K562 (cell line): ENCODE measurements around the gene FBXW12. TPM values are rescaled to one million over a fixed set of nuclear protein-coding genes. Genes with fewer than 3 reads are reported as not detected.

Source experiments
- BDP1 ChIP-seq: IDR thresholded peaks from 3 replicates; pipeline ENCODE4 v1.6.1; 2011; ENCODE audit not compliant: insufficient read length, insufficient read depth
- MYBL2 ChIP-seq, 2 experiments: fragments of 450-650 bp in 1 of 2; sonication (generic) in 1 of 2; formaldehyde crosslinking in 1 of 2; IDR thresholded peaks; 2 replicates each; pipeline versions ENCODE4 v1.6.1 to v1.8.1; 2017 to 2022; ENCODE audit warnings: borderline replicate concordance in 1 of 2, inconsistent platforms in 1 of 2, low read depth in 1 of 2, mild to moderate bottlenecking in 1 of 2, missing genetic modification reagents in 1 of 2, moderate library complexity in 1 of 2
- NCOR1 ChIP-seq: fragments of 450-650 bp; IDR thresholded peaks from 2 replicates; pipeline ENCODE4 v1.6.1; 2016; ENCODE audit warnings: mild to moderate bottlenecking, moderate library complexity
- PHF20 ChIP-seq: fragments of 450-650 bp; IDR thresholded peaks from 2 replicates; pipeline ENCODE4 v1.6.1; 2018; ENCODE audit not compliant: partially characterized antibody
- SIN3B ChIP-seq: fragments of 450-650 bp; IDR thresholded peaks from 2 replicates; pipeline ENCODE4 v1.6.1; 2017; ENCODE audit warnings: low read depth, mild to moderate bottlenecking, moderate library complexity
- TAF9B ChIP-seq: fragments of 450-650 bp; IDR thresholded peaks from 2 replicates; pipeline ENCODE4 v1.6.1; 2018; ENCODE audit warnings: mild to moderate bottlenecking; ENCODE audit not compliant: partially characterized antibody
- TCFL5 ChIP-seq: fragments of 250-450 bp; sonication (Bioruptor Pico); conservative IDR thresholded peaks from 2 replicates; pipeline ENCODE4 v1.6.1; 2021; ENCODE audit warnings: mild to moderate bottlenecking, moderate library complexity, matching md5 sums
- ZBTB17 ChIP-seq: fragments of 450-650 bp; formaldehyde crosslinking; IDR thresholded peaks from 2 replicates; pipeline ENCODE4 v1.4.0; 2020; ENCODE audit warnings: mild to moderate bottlenecking
- ZNF140 ChIP-seq: fragments of 250-450 bp; sonication (Bioruptor Pico); IDR thresholded peaks from 2 replicates; pipeline ENCODE4 v1.8.0; 2021; ENCODE audit warnings: moderate library complexity, mild to moderate bottlenecking, inconsistent platforms
- polyA plus RNA-seq, 8 experiments: library from polyadenylated mRNA; depleted of rRNA in 4 of 8; stranded (reverse) in 5 of 8; unstranded in 3 of 8; fragments of >200 nt; fragmentation: Nextera tagmentation in 2 of 8; fragmentation: Illumina TruSeq in 1 of 8; extraction: Ambion mirVana in 2 of 8; extraction: Trizol in 1 of 8; gene quantifications; 2 replicates each; pipeline versions ENCODE4 v1.2.1 to v1.2.3, GENCODE V29; 2011 to 2014; ENCODE audit warnings: inconsistent platforms in 1 of 8, missing spikeins in 1 of 8
- total RNA-seq, 7 experiments: library from RNA; depleted of rRNA in 6 of 7; stranded (reverse); fragments of >200 nt in 6 of 7; fragmentation: Illumina TruSeq in 2 of 7; extraction: Trizol in 2 of 7; gene quantifications; 2 replicates each; pipeline versions ENCODE4 v1.2.1 to v1.2.3, GENCODE V29; 2011 to 2021; ENCODE audit warnings: low replicate concordance in 1 of 7
- TF ChIP-seq, protein P1 (sequence below): fragments of 250-450 bp; sonication (Bioruptor Pico); IDR thresholded peaks from 2 replicates; pipeline ENCODE4 v1.4.0; 2020; ENCODE audit warnings: mild to moderate bottlenecking, moderate library complexity, borderline replicate concordance

FBXW12 gene
- total and polyA plus RNA-seq, 9 of the 15 experiments (the other 6 are each of a cell fraction or from before 2014, with no cell fraction given): 0.04 to 0.07 (median 0.06) TPM; not detected in 6

DNA sequence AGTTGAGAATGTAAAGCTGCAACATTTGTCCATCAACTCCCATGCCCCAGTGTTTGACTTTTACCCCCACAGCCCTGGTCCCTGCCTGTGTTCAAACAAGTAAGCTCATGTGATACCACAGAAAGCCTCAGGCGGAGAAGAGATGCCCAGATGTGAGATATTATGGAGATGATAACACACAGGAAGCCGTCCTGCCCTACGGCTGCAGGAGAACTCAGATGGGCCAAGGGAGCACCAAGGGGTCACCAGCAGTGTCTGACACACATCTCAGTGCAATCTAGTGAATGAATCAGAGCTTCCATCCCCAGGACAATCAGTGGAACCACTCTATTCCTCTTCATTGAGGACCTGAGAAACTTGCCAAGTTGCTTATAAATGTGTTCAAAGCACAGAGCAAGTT lies 24.5 kb upstream of the FBXW12 start (continued):
- TF ChIP-seq, protein P1, sequence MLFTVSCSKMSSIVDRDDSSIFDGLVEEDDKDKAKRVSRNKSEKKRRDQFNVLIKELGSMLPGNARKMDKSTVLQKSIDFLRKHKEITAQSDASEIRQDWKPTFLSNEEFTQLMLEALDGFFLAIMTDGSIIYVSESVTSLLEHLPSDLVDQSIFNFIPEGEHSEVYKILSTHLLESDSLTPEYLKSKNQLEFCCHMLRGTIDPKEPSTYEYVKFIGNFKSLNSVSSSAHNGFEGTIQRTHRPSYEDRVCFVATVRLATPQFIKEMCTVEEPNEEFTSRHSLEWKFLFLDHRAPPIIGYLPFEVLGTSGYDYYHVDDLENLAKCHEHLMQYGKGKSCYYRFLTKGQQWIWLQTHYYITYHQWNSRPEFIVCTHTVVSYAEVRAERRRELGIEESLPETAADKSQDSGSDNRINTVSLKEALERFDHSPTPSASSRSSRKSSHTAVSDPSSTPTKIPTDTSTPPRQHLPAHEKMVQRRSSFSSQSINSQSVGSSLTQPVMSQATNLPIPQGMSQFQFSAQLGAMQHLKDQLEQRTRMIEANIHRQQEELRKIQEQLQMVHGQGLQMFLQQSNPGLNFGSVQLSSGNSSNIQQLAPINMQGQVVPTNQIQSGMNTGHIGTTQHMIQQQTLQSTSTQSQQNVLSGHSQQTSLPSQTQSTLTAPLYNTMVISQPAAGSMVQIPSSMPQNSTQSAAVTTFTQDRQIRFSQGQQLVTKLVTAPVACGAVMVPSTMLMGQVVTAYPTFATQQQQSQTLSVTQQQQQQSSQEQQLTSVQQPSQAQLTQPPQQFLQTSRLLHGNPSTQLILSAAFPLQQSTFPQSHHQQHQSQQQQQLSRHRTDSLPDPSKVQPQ (CRISPR knock-in tag): no peak
- TF ChIP-seq TCFL5 (CRISPR knock-in tag) (no peak), BDP1 (no peak), TAF9B (no peak), NCOR1 (no peak), SIN3B (no peak), PHF20 (no peak), ZNF140 (CRISPR knock-in tag) (no peak), MYBL2 (IDR thresholded peaks at IDR 0.05; ENCODE audit: low read depth) (no peak), MYBL2 (CRISPR knock-in tag; IDR thresholded peaks at IDR 0.05; ENCODE audit: borderline replicate concordance) (no peak), ZBTB17 (CRISPR knock-in tag) (no peak)
